IPS-15b (cell line): ENCODE results near the gene EGR1.

Experiments
- H3K27me3 ChIP-seq: one replicate; pipeline ENCODE4 v1.6.1; 2013; ENCODE audit warnings: low read length; ENCODE audit not compliant: control insufficient read depth, insufficient read depth
- H3K36me3 ChIP-seq: one replicate; pipeline ENCODE4 v1.6.1; 2013; ENCODE audit warnings: low read length; ENCODE audit not compliant: control insufficient read depth, insufficient read depth
- H3K4me1 ChIP-seq: one replicate; pipeline ENCODE4 v1.6.1; 2013; ENCODE audit warnings: mild to moderate bottlenecking, low read length; ENCODE audit not compliant: control insufficient read depth, insufficient read depth
- H3K4me3 ChIP-seq: one replicate; pipeline ENCODE4 v1.5.1; 2013; ENCODE audit warnings: low read depth, low read length
- H3K9ac ChIP-seq: one replicate; pipeline ENCODE4 v1.6.1; 2013; ENCODE audit warnings: low read depth, mild to moderate bottlenecking, low read length
- H3K9me3 ChIP-seq: one replicate; pipeline ENCODE4 v1.6.1; 2013; ENCODE audit warnings: mild to moderate bottlenecking, low read length; ENCODE audit not compliant: control insufficient read depth, insufficient read depth

Gene EGR1

GRCh38 chr5:138457531-138458275 lies 7.6 kb upstream of the EGR1 start:
- Histone ChIP-seq H3K9me3 (no peaks in the 10 kb centered on the region), H3K36me3 (no peaks in the 10 kb centered on the region), H3K4me1 (peaks cover 3% of the 10 kb centered on the region), H3K9ac (no peak overlapping the region), H3K27me3 (no peaks in the 10 kb centered on the region), H3K4me3 (no peak overlapping the region)

GRCh38 chr5:138458384-138458783 lies 6.9 kb upstream of the EGR1 start:
- peaks cover 3% of the 10 kb centered on the region for H3K4me1 ChIP-seq
- H3K36me3 ChIP-seq, result no peaks in the 10 kb centered on the region
- no peaks in the 10 kb centered on the region for H3K9me3 ChIP-seq
- H3K27me3 ChIP-seq, result no peaks in the 10 kb centered on the region
- no peak overlapping the region for H3K4me3 ChIP-seq
- no peak overlapping the region for H3K9ac ChIP-seq

- Histone ChIP-seq H3K9me3 (no peaks in the 10 kb centered on the region), H3K4me3 (no peak overlapping the region), H3K36me3 (no peaks in the 10 kb centered on the region), H3K4me1 (peaks cover 3% of the 10 kb centered on the region), H3K9ac (no peak overlapping the region), H3K27me3 (no peaks in the 10 kb centered on the region)
These were observed 6.4 kb upstream of the EGR1 start for GRCh38 chr5:138458856-138459255.

GRCh38 chr5:138459311-138459933 lies 5.9 kb upstream of the EGR1 start:
- Histone ChIP-seq H3K27me3 (no peaks in the 10 kb centered on the region), H3K9me3 (no peaks in the 10 kb centered on the region), H3K4me1 (peaks cover 3% of the 10 kb centered on the region), H3K36me3 (no peaks in the 10 kb centered on the region), H3K4me3 (no peak overlapping the region), H3K9ac (no peak overlapping the region)

GRCh38 chr5:138460032-138460693 lies 5.1 kb upstream of the EGR1 start:
- Histone ChIP-seq H3K4me3 (no peak overlapping the region), H3K27me3 (no peaks in the 10 kb centered on the region), H3K9ac (no peak overlapping the region), H3K9me3 (no peaks in the 10 kb centered on the region), H3K36me3 (no peaks in the 10 kb centered on the region), H3K4me1 (peaks cover 3% of the 10 kb centered on the region)

GRCh38 chr5:138461343-138462125 lies 3.7 kb upstream of the EGR1 start:
- H3K9me3 ChIP-seq, result no peaks in the 10 kb centered on the region
- H3K27me3 ChIP-seq, result peaks cover 7% of the 10 kb centered on the region
- no peak overlapping the region for H3K9ac ChIP-seq
- no peak overlapping the region for H3K4me3 ChIP-seq
- no peaks in the 10 kb centered on the region for H3K36me3 ChIP-seq
- H3K4me1 ChIP-seq, result no peaks in the 10 kb centered on the region

GRCh38 chr5:138463419-138464007 lies 1.8 kb upstream of the EGR1 start:
- Histone ChIP-seq H3K4me3 (peak overlapping the region; percentile 95), H3K4me1 (no peaks in the 10 kb centered on the region), H3K9ac (peak overlapping the region; percentile 82), H3K27me3 (peaks cover 11% of the 10 kb centered on the region), H3K36me3 (peaks cover 6% of the 10 kb centered on the region), H3K9me3 (no peaks in the 10 kb centered on the region)

- peaks cover 11% of the 10 kb centered on the region for H3K27me3 ChIP-seq
- peaks cover 6% of the 10 kb centered on the region for H3K36me3 ChIP-seq
- peak overlapping the region; percentile 98 for H3K9ac ChIP-seq
- H3K4me1 ChIP-seq, result no peaks in the 10 kb centered on the region
- H3K9me3 ChIP-seq, result no peaks in the 10 kb centered on the region
- H3K4me3 ChIP-seq, result peak overlapping the region; percentile 95
These were observed 1.3 kb upstream of the EGR1 start for GRCh38 chr5:138464008-138464387.

- no peaks in the 10 kb centered on the region for H3K9me3 ChIP-seq
- peak overlapping the region; percentile 95 for H3K4me3 ChIP-seq
- H3K27me3 ChIP-seq, result peaks cover 11% of the 10 kb centered on the region
- H3K9ac ChIP-seq, result peak overlapping the region; percentile 98
- H3K4me1 ChIP-seq, result no peaks in the 10 kb centered on the region
- H3K36me3 ChIP-seq, result peaks cover 6% of the 10 kb centered on the region
These were observed 655 bp upstream of the EGR1 start for GRCh38 chr5:138464388-138465260.

- peaks cover 11% of the 10 kb centered on the region for H3K27me3 ChIP-seq
- peaks cover 6% of the 10 kb centered on the region for H3K36me3 ChIP-seq
- H3K4me1 ChIP-seq, result no peaks in the 10 kb centered on the region
- no peaks in the 10 kb centered on the region for H3K9me3 ChIP-seq
- peak overlapping the region; percentile 56 for H3K9ac ChIP-seq
- H3K4me3 ChIP-seq, result peak overlapping the region; percentile 95
These were observed 1.0 kb downstream of the EGR1 start for GRCh38 chr5:138466125-138466899.
